SHP77 (cell line): ENCODE results near the gene ITFG2.
A peak's percentile ranks its signal among the peaks of the same experiment; 100 is the strongest.

Experiments used
- DNase-seq, 2 experiments: peaks; one replicate each; lab custom pipeline; 2025; lab: John Stamatoyannopoulos, UW

ITFG2 gene

DNA sequence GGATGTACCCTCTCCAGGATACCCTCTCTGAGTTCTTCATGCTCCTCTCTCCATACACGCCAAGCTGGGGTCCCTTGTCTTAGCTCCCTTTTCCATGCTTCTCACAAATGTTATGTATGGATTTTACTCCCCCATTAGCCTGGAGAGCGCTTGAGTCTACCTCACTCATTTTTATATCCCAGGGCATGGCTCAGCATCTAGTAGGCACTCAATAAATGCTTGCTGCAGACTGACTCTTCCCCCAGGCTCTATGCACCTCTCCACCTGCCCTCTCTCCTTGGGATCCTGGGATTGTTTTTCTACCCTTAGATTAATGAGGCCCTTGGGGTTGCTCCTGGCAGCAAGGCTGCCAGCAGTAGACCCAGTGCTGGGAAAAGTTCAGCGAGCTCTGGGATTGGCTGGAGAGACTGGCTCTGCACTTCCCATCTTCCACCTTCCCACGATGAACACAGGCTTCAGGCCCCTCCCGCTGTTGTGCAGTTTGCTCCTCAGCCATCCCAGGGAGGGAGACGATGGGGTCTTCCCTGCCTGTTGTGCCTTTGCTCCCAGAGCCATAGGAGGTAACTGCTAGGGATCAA, 20.2 kb downstream of the ITFG2 start:
- DNase-seq, result no peak

DNA sequence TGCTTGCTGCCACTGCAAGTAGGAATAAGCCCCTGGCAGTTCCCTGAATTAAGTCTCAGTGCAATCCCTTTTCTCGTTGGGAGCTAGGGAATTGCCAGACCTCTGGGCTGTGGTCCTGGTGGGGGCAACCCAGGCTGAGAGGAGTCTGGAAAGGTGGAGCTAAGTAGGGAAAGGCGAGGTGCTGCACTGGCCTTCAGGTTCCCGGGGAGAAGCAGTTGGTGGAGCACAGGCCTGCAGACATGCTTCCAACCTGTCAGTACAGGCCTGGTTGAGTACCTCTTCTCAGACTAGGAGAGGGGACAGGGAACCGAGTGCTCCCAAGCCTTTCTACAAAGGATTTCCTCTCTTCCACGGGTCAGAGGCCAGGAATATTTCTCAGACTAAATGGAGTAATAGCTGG, 20.9 kb downstream of the ITFG2 start:
- no peak for DNase-seq

DNA sequence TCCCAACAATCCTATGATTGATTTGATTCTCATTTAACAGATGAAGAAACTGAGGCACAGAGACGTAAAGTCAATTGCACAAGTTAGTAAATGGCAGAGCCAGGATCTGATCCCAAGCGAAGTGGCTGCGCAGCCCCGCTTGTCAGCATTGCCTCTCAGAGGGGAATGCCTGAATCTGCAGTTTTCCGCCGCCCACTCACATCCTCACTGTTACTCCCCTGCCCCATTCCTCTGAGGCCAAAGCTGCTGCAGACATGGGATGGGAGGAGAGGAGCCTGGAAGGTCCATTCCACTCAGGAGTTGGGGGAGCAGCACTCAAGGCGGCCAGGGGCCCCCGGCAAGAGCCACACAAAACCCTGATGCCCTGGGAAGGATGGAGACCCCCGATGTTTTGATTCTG, 21.3 kb downstream of the ITFG2 start:
- no peak for DNase-seq

DNA sequence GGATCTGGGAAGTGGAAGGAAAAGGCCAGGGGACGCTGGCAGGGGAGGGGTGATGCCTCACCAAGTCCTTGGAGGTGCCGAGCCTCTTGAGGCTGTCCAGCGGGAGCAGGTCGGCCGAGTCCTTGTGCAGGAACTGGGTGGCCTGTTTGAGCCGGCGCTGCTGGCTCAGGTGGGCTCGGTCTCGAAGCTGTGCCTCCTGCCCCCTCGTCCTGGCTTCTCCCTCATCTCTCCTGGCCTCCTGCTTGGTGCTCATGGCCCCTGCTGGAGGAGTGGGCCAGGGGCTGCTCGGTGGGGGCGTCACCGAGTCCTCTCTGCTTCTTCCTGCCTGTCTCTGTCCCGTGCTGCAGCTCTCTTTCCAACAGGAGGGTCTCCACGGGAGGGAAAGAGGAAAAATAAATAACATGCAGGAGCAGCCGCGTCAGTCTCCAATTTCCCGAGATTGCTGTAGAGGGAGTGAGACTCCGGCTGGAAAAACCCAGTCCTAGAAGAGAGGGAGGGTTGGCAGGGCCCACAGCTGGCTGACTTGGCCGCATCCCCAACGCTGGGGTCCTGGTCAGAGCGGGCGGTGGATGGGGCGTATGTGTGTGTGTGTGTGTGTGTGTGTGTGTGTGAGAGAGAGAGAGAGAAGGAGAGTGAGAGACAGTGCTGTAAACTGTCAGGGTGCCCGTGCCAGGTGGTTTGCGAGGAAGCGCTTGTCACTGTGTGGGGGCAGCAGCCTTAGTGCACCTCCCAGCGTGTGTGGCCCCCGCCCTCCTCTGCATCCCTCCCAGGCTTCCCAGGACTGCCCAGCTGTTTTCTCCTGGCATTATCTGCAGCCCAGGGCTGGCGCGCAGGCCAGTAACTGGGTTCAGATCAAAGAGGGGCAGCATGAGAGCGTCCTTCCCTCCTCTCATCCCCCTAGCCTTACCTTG, 22.4 kb downstream of the ITFG2 start, which contains the start of gene NRIP2:
Gene NRIP2 (minus strand): TSS at position 455 of the 911 bp plus-strand sequence. CDS start 52 bp downstream, at position 403.
- peak in 1 of 2 experiments; percentile 17 for DNase-seq

DNA sequence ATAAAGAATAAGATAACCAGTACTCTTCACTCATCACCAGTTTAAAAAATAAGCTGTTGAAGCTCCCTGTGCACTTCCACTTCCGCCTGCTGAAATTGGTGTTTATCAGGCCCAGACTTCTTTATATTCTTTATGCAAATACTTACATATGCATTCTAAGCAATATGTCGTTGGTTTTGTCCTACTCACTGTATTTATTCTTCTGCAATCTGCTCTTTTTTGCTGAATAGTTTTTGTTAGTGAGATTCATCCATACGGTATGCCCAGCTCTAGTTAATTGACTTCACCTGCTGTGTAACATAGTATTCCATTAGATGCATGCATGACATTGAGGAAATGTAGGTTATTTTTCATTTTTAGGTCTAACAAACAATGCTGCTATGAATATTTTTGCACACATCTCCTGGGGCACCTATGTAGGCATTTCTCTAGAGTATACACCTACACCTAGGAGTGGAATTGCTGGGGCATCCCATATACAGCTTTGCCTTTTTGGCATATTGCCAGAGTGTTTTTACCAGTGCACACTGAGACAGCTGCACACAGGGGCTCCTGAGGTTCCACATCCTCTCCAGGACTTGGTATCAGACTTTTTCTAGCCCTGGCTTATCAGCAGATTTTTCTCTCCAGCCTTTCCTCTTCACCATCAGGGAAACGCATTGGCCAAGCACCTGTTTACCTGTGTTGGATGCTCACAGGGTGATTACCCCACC, 23.4 kb downstream of the ITFG2 start:
- DNase-seq, result no peak

DNA sequence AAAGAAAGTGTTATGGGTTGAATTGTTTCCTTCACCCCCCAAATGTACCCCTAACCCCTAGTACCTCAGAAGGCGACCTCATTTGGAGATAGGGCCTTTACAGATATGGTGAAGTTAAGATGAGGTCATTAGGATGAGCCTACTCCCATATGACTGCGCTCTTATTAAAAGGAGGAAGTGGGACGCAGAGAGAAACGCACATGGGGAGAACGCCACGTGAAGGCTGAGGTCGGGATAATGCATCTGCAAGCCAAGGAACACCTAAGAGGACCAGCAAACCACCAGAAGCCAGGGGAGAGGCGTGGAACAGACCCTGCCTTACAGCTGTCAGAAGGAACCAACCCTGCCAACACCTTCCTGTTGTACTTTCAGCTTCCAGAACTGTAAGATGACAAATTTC, 24.1 kb downstream of the ITFG2 start:
- no peak for DNase-seq

DNA sequence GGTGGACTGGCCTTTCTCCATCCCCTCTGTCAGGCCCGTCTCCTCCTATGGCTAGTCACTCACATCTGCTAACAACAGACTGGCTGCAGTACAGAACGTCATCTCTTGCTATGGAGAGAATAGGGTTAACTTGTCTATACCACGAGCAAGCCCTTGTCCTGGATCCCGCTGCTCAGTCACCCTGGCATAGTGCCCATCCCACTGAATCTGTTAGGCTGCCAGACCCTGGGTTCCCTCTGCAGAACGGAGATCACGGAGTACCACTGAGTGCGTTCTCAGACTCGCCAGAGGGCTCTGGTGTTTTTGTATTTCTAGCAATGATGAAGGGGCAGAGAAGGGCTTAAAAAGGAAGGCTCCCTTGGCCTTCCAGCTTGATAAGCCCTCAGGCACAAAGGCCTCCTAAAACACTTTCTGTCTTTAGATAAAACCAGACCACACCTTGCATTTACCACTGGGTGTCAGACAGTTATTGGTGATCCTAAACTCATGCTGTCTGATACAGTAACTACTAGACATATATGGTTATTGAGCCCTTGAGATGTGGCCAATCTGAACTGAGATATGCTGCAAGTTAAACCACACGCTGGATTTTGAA, 28.7 kb downstream of the ITFG2 start:
- no peak for DNase-seq

DNA sequence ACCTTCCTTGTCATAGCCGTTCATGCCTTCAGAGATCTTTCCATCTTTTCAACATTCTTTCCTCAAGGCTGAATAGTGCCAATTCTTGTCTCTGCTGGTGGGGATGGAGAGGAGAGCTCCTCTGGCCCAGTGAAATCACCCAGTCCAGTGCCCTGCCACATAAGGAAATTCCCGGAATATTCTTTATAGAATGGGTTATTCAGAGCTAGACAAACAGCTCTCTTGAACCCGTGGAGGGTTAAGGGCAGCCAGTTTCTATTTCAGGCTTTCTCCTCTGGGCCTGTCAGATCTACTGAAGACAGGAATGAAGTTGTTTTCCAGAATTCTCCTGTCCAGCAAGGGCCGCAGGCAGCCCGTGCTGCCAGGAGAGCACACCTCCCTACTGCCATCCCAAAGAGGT, 30.5 kb downstream of the ITFG2 start:
- DNase-seq, result no peak

DNA sequence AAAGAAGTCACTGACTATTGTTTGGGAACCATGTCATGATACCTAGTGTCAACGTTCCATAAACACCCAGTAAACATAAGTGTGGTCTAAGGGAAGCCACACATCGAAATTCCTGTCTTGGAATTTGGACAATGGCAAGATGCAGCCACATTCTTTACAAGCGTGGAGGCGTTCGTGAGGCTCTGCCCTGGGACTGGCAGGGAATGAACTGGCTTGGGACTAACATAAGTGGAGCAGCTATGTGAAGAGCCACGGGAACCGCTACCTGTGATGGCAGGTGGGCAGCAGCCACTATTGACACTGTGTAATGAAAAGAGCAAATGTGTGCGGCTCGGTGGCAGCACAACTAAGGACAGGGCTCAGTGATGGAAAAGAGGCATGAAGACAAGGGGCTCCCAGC, 32.3 kb downstream of the ITFG2 start:
- DNase-seq, result no peak

DNA sequence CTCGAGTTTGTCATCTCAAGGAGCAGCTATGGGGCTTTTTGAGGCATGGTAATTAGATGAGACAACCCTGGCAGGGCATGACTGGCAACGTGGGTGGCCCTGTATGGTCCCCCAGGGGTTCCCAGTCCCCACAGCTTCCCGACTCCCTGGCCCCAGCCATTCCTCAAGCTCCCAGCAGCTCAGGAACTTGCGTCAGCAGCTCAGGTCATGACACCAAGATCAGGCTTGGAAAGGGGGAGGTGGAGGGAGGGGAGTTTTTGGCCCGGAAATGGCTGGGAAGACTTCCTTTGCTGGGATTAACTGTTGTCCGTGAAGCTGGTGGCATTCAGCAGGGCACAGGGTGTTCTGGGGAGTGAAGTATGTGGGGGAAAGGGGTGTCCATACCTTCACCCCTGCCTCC, 32.8 kb downstream of the ITFG2 start:
- no peak for DNase-seq

DNA sequence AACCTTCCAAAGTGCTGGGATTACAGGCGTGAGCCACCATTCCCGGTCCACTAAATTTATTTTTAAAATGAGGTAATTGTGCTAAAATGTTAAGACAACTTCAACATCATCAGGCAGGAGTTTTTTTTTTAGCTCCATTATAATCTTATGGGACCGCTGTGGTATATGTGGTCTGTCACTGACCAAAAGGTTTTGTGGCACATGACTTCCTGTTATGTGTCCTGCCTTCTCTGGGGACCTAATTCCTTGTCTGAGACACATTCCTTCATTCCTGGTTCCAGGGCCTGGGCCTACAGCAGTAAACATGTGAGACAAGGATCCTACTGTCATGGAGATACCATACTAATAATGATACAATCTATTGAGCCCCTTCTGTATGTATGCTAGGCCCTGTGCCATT, 39.5 kb downstream of the ITFG2 start:
- DNase-seq, result no peak

DNA sequence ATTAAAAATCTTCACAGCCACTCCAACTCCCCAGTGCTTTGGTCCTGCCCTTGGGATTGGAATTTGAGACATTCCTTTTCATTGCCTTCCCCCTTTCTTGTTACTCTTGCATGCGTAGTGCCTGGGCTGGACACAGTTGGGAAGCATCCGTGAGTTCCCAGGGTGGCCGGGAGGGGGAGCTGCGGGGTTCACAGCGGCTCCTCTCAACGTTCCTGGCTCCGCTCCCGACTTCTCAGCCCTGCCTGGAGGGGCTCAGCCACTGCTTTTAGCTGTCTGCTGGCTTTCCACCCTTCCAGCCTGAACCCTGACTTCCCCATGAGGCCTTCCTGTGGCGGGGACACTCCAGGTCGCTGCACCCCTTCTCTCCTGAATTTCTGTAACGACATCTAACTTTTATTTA, 41.2 kb downstream of the ITFG2 start:
- peak in 1 of 2 experiments; percentile 30 for DNase-seq

DNA sequence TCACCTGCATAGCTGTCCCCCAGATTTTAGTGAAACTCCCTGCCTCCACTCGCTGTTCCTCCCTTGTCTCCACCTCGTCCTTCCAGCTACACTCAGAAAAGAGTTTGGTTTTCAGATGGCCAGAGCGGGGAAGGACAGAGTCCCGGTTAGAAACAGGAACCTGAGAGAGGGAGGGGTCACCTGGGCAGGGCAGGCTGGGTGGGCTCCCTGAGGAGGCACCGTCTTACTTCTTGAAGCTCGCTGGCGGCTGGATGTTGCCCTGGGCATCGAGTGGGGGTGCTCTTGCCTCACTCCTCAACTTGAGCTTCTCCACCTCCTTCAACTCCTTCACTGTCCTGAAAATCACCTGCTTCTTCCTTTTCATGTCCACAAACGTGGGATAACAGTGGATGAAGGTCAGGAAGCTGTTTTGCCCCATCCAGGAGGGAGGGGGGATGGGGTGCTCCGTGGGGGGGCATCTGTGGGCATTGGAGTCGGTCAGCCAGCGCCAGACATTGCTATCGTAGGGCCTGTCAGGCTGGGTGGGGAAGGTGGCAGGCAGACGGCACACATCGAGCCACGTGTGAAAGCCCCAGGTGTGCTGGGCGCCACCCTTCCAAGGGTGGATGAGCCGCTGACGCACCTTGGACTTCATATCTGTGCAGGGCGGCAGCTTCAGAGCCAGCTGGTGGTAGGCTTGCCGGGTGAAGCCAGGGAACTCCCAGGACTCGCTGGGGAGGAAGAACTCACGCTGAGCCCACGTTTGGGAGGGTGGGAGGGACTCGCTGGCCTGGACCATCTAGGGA, 42.4 kb downstream of the ITFG2 start:
- DNase-seq, result no peak

DNA sequence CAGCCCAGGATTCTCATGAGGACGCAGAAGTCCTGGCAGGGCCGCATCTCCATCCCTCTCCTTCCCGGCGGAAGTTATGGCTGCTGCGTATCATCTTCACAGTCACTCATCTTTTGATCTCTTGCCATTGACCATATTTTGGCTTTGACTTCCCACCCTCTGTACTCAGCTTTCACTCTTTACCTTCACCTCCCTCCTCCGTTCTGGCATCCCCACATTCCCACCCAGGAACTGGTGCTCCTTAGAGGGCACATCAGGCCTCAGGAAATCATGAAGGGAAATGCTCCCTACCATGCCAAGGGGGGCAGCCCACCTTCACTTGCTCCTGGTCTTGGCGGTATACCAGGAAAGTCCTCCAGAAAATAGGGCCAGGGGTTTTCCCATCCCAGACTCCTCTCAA, 43.1 kb downstream of the ITFG2 start:
- DNase-seq, result no peak

DNA sequence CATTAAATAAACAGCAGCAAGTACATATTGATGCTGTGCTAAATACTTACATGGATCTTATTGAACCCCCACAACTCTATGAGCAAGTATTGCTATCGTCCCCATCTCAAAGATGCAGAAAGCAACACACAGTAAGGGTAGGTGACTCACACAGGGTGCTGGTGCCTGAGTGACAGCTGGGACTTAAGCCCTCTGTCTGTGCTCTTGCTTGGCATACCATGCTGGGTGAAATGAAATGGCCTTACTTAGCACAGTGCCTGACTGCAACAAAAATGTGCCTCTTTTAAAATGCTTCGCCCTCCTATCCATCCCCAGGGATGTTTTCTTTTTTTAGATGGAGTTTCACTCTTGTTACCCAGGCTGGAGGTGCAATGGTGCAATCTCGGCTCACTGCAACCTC, 43.6 kb downstream of the ITFG2 start:
- DNase-seq, result no peak

DNA sequence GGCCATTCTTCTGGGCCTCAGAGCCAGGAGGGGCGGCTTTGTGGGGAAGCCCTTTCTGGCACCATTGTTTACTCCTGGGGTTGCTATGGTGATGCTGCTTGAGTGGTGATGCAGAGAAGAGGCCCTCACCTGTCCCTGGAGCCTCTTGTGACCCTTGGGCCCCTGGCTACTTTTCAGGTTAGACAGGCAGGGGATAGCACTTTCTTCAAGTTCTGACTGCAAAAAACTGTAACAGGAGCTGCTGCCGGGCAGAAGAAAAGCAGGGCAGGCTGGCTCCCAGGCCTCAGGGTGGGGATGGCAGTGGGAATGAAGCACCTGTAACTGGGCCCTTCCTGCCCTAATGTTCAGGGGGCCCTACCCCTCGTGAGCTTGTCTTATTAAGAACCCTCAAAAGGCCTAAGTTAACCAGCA, 44.6 kb downstream of the ITFG2 start, which contains the start of gene TEX52:
Gene TEX52 (minus strand): TSS at position 19 of the 411 bp plus-strand sequence. CDS start 13 bp downstream, at position 6.
- no peak for DNase-seq

DNA sequence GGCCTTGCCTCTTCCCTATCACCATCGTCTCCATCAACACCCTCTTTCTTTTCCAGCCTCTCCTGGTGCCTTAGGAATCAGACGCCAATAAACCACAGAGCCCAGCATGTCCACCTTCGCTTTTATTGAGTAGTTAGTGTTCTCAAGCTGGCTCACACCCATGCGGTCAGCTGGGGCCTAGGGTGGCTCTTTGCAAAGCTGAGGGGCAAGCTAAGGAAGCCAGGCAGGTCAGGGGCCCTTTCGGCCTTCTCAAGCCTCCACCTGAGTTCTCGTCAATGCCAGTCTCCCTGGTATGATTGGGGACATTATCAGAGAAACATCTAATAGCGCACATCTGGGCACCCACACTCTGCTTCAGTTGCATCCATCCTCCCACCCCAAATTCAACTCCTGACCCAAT, 45.1 kb downstream of the ITFG2 start:
- no peak for DNase-seq

DNA sequence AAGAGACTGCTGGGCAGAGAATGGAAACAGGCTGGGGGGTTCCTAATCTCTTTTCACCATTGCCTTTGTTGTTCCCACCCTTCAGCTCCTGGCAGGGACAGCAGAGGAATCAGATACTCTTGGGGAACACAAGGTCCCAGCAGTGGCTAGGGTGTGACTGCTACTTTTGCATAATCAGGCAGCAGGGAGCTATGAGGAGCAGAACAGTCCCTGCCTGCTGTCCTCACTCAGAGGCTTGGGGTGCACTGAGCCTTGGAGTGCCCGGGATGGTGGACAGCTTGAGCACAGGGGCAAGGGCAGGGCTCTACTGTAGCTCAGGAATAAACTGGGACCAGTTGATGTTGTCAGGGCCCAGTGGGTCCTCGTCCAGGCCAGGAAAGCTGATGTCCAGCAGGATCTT, 45.9 kb downstream of the ITFG2 start:
- no peak for DNase-seq

DNA sequence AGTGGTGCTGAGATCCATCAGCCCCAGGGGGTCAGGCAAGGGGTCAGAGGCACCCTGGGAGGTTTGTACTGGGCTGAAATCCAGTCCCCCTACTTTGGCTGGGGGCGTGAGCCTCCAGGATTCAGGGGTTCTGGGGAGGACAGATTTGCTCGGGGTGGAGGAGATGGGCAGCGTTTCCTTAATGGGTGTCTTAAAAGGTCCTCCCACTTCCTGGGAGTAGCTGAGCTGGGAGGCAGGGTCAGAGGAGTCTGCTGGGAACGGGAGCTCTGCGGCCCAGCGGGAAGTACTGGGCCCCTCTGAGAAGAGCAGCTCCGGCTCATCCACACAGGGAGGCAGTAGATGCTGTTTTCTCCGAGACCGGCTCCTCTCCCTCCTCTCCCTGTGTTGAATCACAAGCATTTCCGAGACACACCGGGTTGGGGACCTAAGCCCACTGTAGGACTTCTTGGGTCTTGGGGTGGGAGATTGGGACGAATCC, 46.5 kb downstream of the ITFG2 start:
- no peak for DNase-seq

DNA sequence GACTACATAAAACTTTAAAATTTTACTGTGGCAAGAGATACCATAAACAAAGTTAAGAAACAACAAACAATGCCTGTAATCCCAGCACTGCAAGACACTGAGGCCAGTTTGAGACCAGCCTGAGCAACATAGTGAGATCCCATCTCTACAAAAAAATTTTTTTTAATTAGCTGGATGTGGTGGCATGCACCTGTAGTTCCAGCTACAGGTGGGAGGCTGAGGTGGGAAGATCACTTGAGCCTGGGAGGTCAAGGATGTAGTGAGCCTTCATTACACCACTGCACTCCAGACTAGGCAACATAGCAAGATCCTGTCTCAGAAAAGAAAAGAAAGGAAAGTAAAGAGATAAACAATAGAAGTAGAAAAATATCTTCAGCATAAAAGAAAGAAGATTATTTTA, 47.7 kb downstream of the ITFG2 start:
- no peak for DNase-seq

DNA sequence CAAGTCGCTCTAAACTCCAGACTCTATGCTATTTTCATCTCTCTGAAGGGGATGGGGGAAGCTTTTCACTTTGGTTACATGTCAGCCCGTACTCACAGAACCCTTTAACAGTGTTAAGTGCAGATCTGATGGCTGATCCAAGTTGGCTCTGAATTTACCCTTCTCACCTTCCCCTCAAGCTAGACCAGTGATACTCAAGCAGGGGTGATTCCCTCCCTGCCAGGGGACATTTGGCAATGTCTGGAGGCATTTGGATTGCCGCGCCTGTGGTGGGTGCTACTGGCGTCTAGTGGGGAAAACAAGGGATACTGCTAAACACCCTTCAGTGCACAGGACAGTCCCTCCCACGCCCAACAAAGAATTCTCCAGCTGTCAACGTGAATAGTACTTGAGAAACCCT, 50.4 kb downstream of the ITFG2 start:
- no peak for DNase-seq
